ENCODE measurements around the gene CYFIP1.

DNA sequence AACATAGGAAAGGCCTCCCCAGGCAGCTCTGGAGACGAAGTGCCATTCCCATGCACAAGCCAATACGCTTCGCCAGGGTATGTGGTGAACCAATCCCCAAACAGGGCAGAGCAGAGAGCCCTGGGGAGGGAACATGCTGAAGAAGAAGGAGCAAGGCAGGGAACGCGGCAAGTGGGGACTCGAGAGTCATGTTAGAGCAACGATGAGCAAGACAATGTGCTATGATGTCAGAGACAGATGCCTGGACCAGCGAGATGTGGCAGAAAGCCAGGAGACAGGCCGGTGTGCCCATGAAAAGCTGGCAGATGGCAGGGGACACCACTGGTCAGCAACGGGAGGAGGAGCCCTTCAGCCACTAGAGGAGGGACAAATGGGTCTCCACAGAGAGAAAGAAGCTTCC, 102.1 kb downstream of the CYFIP1 start:
- TF ChIP-seq, protein P1, sequence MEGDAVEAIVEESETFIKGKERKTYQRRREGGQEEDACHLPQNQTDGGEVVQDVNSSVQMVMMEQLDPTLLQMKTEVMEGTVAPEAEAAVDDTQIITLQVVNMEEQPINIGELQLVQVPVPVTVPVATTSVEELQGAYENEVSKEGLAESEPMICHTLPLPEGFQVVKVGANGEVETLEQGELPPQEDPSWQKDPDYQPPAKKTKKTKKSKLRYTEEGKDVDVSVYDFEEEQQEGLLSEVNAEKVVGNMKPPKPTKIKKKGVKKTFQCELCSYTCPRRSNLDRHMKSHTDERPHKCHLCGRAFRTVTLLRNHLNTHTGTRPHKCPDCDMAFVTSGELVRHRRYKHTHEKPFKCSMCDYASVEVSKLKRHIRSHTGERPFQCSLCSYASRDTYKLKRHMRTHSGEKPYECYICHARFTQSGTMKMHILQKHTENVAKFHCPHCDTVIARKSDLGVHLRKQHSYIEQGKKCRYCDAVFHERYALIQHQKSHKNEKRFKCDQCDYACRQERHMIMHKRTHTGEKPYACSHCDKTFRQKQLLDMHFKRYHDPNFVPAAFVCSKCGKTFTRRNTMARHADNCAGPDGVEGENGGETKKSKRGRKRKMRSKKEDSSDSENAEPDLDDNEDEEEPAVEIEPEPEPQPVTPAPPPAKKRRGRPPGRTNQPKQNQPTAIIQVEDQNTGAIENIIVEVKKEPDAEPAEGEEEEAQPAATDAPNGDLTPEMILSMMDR (IDR thresholded peaks at IDR 0.05): no peak
- TF ChIP-seq POLR2A (IDR thresholded peaks at IDR 0.05; ENCODE audit: low read depth): no peak
- no peak for TF ChIP-seq POLR2AphosphoS5 (IDR thresholded peaks at IDR 0.05)
